HG03066 (cell line): Measurements from ENCODE around the gene ACADVL.

Experiments used
- ATAC-seq: cut with Tn5 transposase; IDR thresholded peaks from one replicate; pipeline ENCODE4 v1.9.1; 2021; ENCODE audit warnings: low read depth; ENCODE audit not compliant: unreplicated experiment

The ACADVL gene

GRCh38 chr17:7216242-7217112 lies 3.3 kb upstream of the ACADVL start:
- no peak for ATAC-seq

GRCh38 chr17:7217113-7217987 lies 2.4 kb upstream of the ACADVL start:
- ATAC-seq, result no peak

DNA sequence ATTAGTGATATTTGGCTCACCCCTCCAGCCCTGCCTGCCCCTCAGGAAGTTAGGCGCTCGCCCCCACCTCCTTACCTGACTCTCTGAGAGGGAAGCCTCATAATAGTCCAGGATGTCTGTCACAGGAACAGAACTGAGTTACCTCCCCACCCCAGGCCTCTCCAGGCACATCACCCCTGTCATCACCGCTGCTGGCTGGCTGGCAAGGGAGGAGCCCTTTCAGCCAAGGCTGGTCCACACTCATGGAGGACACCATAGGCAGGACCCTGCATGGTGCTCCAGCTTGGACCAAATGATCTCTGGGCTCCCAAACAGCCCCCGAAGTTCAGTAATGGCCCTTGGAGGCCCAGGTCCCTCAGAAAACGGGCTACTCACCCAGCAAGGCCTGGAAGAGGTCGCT lies 1.6 kb upstream of the ACADVL start:
- no peak for ATAC-seq

DNA sequence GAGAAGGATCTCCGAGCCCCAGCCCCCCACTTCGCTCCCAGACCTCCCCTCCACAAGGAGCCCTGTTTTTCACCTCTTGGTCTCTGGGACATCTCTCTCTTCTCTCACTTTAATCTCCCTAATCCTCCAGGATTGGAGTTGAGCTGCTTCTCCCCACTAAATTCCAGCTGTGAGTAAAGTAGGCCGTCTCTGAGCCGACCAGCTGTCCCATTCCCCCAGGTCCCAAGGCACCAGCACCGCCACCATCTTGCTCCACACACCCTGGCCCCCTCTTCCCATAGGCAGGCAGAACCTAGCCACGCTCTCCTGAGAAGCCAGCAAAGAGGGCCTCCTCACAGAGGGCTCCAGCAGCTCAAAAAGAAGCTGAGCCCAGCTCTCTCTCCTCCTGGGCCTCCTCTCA lies 980 bp upstream of the ACADVL start:
- ATAC-seq, result no peak

- no peak for ATAC-seq
Measured at GRCh38 chr17:7219229-7219811, 418 bp upstream of the ACADVL start.

DNA sequence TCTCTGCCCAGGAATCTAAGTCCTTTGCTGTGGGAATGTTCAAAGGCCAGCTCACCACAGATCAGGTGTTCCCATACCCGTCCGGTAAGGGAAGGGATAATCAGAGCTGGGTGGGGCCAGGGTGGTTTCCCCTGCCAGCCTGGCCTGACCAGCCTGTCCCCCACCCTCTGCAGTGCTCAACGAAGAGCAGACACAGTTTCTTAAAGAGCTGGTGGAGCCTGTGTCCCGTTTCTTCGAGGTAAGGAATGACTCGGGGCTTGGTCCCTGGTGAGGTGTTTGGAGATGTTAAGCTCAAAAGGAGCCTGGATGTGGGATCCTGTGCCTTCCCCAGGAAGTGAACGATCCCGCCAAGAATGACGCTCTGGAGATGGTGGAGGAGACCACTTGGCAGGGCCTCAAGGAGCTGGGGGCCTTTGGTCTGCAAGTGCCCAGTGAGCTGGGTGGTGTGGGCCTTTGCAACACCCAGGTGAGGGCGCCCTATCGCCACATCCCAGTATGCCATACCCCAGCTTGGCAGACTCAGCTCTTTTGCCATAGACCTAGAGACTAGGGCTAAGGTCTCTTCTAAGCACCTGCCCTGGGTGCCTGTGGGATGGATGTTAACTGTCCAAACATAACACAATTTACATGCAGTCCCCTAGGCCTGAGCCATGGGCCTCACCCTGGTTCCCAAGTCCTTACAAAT lies 997 bp downstream of the ACADVL start:
- no peak for ATAC-seq

DNA sequence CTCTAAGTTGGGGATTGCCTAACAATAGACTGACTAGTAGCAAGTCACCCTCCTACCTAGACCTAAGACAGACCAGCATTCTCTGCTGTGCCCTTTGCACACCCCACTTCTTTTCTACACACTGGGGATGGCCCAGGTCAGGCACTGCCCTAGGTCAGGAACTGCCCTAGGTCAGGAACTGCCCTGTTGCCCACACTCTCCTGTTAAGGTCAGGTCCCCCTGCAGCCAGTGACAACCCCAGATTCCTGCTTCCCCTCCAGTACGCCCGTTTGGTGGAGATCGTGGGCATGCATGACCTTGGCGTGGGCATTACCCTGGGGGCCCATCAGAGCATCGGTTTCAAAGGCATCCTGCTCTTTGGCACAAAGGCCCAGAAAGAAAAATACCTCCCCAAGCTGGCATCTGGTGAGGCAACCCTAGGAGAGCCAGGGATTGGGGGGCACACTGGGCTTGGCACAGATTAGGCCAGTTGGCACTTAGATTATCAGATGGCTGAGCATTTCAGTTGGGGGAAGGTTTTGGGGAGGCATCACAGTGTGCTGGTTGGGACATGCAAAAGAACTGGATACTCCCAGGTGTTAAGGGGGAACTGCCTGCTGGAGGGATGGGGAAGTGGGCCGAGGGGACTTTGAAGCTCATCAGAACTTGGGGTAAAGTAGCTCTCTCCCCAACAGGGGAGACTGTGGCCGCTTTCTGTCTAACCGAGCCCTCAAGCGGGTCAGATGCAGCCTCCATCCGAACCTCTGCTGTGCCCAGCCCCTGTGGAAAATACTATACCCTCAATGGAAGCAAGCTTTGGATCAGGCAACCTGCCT lies 1.7 kb downstream of the ACADVL start:
- ATAC-seq, result no peak

DNA sequence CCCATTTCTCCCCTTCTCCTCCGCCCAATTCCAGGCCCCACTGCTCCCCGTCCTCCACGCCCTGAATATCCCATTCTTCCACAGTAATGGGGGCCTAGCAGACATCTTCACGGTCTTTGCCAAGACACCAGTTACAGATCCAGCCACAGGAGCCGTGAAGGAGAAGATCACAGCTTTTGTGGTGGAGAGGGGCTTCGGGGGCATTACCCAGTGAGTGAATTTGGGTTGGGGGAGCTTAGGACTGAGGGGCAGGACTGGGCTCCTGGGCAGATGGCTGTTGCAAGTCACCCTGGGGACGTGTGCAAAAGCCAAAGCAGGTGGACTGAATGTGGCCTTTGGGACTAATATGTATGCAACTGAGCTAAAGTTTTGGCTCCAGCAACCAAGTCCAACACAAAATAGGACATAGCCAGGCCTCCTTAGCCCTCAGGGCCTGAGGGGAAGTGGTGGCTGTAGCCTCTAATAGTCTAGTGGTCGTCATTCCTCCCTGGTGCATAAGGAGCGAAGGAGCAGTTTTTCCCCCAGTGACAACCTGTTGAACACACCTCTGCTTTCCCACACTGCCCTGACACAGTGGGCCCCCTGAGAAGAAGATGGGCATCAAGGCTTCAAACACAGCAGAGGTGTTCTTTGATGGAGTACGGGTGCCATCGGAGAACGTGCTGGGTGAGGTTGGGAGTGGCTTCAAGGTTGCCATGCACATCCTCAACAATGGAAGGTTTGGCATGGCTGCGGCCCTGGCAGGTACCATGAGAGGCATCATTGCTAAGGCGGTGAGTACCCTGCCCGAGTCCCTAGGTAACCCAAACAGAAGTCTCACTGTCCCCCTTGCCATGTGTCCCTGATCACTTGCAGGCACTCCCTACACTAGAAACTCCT lies 2.6 kb downstream of the ACADVL start:
- ATAC-seq, result no peak

GRCh38 chr17:7222972-7223292 lies 3.2 kb downstream of the ACADVL start:
- no peak for ATAC-seq

- no peak for ATAC-seq
Measured at GRCh38 chr17:7223375-7223774, 3.6 kb downstream of the ACADVL start.

DNA sequence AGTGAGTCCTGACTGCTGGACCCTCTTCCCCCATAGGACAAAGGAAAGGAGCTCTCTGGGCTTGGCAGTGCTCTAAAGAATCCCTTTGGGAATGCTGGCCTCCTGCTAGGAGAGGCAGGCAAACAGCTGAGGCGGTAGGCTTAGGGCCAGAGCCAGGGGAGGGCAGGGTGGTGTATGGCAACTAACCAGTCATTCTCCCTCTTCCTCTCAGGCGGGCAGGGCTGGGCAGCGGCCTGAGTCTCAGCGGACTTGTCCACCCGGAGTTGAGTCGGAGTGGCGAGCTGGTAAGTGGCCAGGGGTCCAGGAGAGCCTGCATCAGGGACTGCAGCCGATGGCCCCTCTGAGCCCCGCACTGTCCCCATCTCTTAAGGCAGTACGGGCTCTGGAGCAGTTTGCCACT lies 4.4 kb downstream of the ACADVL start:
- ATAC-seq, result no peak

DNA sequence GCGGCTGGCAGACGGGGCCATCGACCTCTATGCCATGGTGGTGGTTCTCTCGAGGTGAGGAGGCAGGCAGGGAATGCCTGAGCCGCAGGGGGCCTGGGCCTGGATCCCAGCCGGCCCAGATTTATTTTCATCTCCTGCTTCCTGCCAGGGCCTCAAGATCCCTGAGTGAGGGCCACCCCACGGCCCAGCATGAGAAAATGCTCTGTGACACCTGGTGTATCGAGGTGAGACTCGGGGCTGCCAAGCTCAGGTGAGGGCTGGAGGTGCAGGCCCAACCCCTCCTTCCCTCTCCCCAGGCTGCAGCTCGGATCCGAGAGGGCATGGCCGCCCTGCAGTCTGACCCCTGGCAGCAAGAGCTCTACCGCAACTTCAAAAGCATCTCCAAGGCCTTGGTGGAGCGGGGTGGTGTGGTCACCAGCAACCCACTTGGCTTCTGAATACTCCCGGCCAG lies 4.9 kb downstream of the ACADVL start:
- no peak for ATAC-seq

DNA sequence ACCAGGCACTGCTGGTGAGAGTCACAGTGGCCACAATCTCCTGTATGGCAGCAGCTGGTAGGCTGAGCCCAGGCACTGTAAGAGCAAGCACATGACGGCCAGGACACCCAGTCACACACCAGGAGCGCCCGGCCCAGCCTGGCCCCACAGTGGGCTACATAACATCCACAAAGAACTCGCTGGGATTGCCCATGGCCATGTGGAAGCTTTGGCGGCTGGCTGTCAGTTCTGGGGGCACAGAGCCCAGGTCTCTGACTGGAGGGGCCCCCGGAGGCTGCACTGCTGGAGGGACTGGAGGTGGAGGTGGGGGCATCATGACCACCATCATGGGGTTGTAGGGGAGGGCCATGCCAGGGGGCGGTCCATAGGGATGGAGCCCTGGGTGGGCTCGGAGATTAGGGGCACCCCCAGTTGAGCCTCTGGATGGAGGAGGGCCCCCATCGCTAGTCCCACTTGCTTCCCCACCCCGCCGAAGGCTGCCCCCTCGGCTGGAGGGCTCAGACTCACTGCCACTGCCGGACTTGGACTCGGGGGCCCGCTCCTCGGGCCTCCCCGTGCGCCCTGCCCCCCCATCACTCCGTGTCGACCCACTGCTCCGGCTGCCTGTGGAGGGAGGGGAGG lies 6.1 kb downstream of the ACADVL start:
- no peak for ATAC-seq

GRCh38 chr17:7226721-7227710 lies 7.3 kb downstream of the ACADVL start:
- ATAC-seq, result no peak

DNA sequence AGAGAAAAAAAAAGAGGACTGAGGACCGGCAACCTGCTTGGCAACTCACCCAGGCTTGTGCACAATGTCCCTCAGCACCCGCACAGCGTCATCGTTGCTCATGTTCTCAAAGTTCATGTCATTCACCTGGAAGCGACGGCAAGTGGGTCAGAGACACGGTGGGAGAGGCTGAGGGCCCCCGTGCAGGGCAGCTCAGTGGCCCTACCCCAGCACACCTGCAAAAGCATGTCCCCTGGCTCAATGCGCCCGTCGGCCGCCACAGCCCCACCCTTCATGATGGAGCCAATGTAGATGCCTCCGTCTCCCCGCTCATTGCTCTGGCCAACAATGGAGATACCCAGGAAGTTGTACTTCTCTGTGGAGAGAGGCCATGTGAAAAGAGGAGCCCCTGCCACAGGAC lies 9.2 kb downstream of the ACADVL start:
- ATAC-seq, result no peak

- ATAC-seq, result no peak
Measured at GRCh38 chr17:7229504-7229903, 9.8 kb downstream of the ACADVL start.

GRCh38 chr17:7232114-7232513 lies 12.4 kb downstream of the ACADVL start:
- no peak for ATAC-seq
